Kidney (tissue), 14 donors: ENCODE results near the gene P3H2. TPM values are rescaled to one million over a fixed set of nuclear protein-coding genes. Genes with fewer than 3 reads are reported as not detected.
A peak's percentile ranks its signal among the peaks of the same experiment; 100 is the strongest.

Experiments
- DNase-seq, 5 donors: peaks; one replicate each; pipeline ENCODE4 v3.0.0-alpha.2; 2013 to 2020
- FAIRE-seq: peaks from 2 replicates; lab custom pipeline; 2012; peaks lifted over from hg19 to GRCh38; lab: Jason Lieb, UNC
- H3K27ac ChIP-seq, 2 donors: one replicate each; pipeline ENCODE4 v1.7.0; 2013; ENCODE audit warnings: low read depth in 2 of 2, low read length in 2 of 2, inconsistent platforms in 1 of 2
- H3K27me3 ChIP-seq: one replicate; pipeline ENCODE4 v1.7.1; 2013; ENCODE audit warnings: low read length, inconsistent platforms; ENCODE audit not compliant: control insufficient read depth, insufficient read depth
- H3K36me3 ChIP-seq, 3 donors: one replicate each; pipeline versions ENCODE4 v1.7.0 to v1.7.1; 2013; ENCODE audit warnings: low read length in 3 of 3, control low read depth in 1 of 3, inconsistent platforms in 1 of 3; ENCODE audit not compliant: insufficient read depth in 3 of 3, control insufficient read depth in 2 of 3
- H3K4me1 ChIP-seq, 3 donors: one replicate each; pipeline versions ENCODE4 v1.7.0 to v1.7.1; 2013; ENCODE audit warnings: low read length in 3 of 3, inconsistent platforms in 1 of 3, low read depth in 1 of 3; ENCODE audit not compliant: control insufficient read depth in 2 of 3, insufficient read depth in 2 of 3
- H3K4me3 ChIP-seq, 3 donors: one replicate each; pipeline versions ENCODE4 v1.7.0 to v1.8.1; 2013; ENCODE audit warnings: low read length in 3 of 3, control low read depth in 1 of 3, inconsistent platforms in 1 of 3
- H3K9ac ChIP-seq, 3 donors: one replicate each; pipeline versions ENCODE4 v1.7.0 to v1.7.1; 2013; ENCODE audit warnings: low read length in 3 of 3, control low read depth in 1 of 3, inconsistent platforms in 1 of 3
- H3K9me3 ChIP-seq, 3 donors: one replicate each; pipeline versions ENCODE4 v1.7.0 to v1.7.1; 2013; ENCODE audit warnings: low read length in 3 of 3, control low read depth in 1 of 3, inconsistent platforms in 1 of 3; ENCODE audit not compliant: control insufficient read depth in 2 of 3, insufficient read depth in 1 of 3
- intact Hi-C: fragments of 100-400 bp; cut with DNase I; formaldehyde crosslinking; loops from one replicate; pipeline ENCODE4 v1.11.1; 2022
- polyA plus RNA-seq: library from polyadenylated mRNA; stranded (reverse); fragments of 350-450 nt; fragmentation: Illumina TruSeq; extraction: RNeasy Lipid Tissue Mini Kit (QIAGEN cat#74804); gene quantifications from one replicate; pipeline ENCODE4 v1.2.3, GENCODE V29; 2014; ENCODE audit warnings: low read depth, low replicate concordance; ENCODE audit not compliant: insufficient read depth
- total RNA-seq: library from RNA; stranded (reverse); fragmentation: NEBNext Ultra II Directional; extraction: Animal tissue kit (Norgen Biotek cat#: 25700); gene quantifications from one replicate; pipeline ENCODE4 v1.2.1, GENCODE V29; 2021
- TF ChIP-seq, protein P1 (sequence below): IDR thresholded peaks from 3 replicates; pipeline ENCODE4 v1.5.1; 2012; ENCODE audit warnings: mild to moderate bottlenecking, moderate library complexity, borderline replicate concordance; ENCODE audit not compliant: insufficient read depth; ENCODE audit errors: extremely low read depth
- donor health status: control.
- donor health status: control.
- donor health status: control.
- donor health status: control.
- donor health status: control.
- donor health status: DM: yes; HTN: yes; CAD: no.
- donor health status: Normal renal cell carcinoma (clear cell type).

Gene P3H2
- total and polyA plus RNA-seq, 2 donors from 2014 or later = 57.2 to 103 TPM

DNA sequence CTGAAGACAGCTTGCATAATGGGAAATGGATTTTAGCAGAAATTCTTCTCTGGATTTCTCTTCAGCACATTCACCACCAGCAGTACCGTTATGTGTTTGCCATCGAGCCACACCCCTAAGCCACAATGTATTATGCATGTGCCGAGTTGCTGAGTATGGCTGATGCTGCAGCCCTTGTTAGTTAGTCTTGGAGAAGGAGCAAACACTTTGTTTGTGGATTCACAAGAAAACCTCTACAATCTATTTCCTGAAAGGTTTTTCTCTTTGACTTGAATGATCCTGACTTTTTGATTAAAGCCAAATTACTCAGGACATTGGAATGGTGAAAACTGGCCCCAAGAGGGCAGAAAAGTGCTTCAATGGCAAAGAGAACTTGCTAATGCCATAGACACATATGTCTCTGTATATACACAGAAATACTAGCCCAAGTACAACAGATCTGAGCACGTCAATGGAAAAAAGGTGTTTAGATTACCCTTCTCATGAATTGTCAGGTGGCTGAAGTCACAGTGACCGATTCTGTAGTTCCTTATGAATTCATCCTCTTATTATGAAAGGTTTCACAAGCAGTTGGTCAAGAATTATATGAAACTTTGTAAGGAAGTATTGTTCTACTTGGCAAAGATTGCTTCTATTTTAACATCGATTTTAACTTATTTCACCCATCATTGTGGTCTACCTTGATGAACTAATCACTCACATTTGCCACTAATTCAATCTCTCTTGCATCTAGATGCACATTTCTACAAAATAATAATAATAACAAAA, 103.0 kb downstream of the P3H2 start:
- no peaks in the 10 kb centered on the region for H3K36me3 ChIP-seq
- intact Hi-C loops = no loop called here

DNA sequence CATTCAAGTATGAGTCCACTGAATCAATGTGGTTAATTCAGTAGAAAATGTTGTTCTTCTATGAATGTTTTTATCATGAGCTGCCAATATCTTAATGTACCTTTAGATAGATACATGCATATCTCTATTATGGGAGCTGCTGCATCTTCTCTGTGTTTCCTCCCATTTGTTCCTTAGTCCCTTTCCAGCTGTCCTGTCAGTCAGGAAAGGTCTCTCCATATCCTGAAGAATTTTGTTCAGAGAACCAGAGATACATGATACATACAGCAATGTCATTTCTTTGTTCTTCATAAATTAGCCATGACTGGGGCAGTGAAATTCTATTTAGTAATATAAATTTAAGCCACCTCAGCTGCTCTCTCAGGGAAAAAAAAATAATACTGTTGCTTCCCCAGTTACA, 103.7 kb downstream of the P3H2 start:
- H3K4me3 ChIP-seq = no peak overlapping the region
- H3K9ac ChIP-seq = no peak overlapping the region
- H3K36me3 ChIP-seq = no peaks in the 10 kb centered on the region
- TF ChIP-seq, protein P1, sequence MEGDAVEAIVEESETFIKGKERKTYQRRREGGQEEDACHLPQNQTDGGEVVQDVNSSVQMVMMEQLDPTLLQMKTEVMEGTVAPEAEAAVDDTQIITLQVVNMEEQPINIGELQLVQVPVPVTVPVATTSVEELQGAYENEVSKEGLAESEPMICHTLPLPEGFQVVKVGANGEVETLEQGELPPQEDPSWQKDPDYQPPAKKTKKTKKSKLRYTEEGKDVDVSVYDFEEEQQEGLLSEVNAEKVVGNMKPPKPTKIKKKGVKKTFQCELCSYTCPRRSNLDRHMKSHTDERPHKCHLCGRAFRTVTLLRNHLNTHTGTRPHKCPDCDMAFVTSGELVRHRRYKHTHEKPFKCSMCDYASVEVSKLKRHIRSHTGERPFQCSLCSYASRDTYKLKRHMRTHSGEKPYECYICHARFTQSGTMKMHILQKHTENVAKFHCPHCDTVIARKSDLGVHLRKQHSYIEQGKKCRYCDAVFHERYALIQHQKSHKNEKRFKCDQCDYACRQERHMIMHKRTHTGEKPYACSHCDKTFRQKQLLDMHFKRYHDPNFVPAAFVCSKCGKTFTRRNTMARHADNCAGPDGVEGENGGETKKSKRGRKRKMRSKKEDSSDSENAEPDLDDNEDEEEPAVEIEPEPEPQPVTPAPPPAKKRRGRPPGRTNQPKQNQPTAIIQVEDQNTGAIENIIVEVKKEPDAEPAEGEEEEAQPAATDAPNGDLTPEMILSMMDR = no peak
- H3K9me3 ChIP-seq = no peaks in the 10 kb centered on the region
- no peak overlapping the region for H3K27ac ChIP-seq
- DNase-seq (no peak), FAIRE-seq (no peak)
- H3K27me3 ChIP-seq = no peaks in the 10 kb centered on the region
- intact Hi-C loops = no loop called here
- H3K4me1 ChIP-seq = no peaks in the 10 kb centered on the region

More for the DNA sequence above, 103.0 kb downstream of the P3H2 start:
- TF ChIP-seq, protein P1 = peak; percentile 39
- peak in 3 of 5 donors; percentile 30 to 78 (median 70) for DNase-seq
- H3K4me3 ChIP-seq = no peak overlapping the region
- no peak overlapping the region for H3K27ac ChIP-seq
- H3K9me3 ChIP-seq = no peaks in the 10 kb centered on the region
- no peak overlapping the region for H3K9ac ChIP-seq
- H3K4me1 ChIP-seq = no peaks in the 10 kb centered on the region
- no peak for FAIRE-seq
- no peaks in the 10 kb centered on the region for H3K27me3 ChIP-seq

DNA sequence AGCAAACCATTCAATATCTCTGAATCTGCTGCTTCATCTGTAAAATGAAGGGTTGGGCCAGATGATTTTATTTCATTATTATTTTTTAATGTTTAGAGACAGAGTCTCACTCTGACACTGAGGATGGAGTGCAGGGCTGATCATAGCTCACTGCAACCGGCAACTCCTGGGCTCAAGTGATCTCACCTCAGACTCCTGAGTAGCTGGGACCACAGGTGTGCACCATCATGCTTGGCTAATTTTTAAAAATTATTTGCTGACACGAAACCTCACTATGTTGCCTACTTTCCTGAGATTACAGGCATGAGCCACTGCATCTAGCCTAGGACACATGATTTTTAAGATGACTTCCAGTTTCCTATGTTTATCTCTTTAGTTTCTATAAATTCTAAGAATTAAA, 105.8 kb downstream of the P3H2 start:
- FAIRE-seq (no peak), DNase-seq (no peak)
- H3K4me1 ChIP-seq = no peaks in the 10 kb centered on the region
- H3K4me3 ChIP-seq = no peak overlapping the region
- intact Hi-C loops = no loop called here
- no peak overlapping the region for H3K9ac ChIP-seq
- H3K36me3 ChIP-seq = no peaks in the 10 kb centered on the region
- TF ChIP-seq, protein P1 = no peak
- H3K9me3 ChIP-seq = no peaks in the 10 kb centered on the region
- H3K27me3 ChIP-seq = no peaks in the 10 kb centered on the region
- H3K27ac ChIP-seq = no peak overlapping the region
